Left renal pelvis (tissue), 4 donors: ENCODE results near the gene ABLIM2. TPM values are rescaled to one million over a fixed set of nuclear protein-coding genes. Genes with fewer than 3 reads are reported as not detected.

Experiments used
- DNase-seq, 4 donors: peaks; one replicate each; pipeline ENCODE4 v3.0.0-alpha.2; 2013; ENCODE audit warnings: low read depth in 4 of 4, low spot score in 3 of 4
- polyA plus RNA-seq, 4 donors: library from polyadenylated mRNA; unstranded; fragments of 120-200 nt; gene quantifications; one replicate each; pipeline ENCODE4 v1.2.1, GENCODE V29; 2013; ENCODE audit not compliant: insufficient read length in 4 of 4

ABLIM2 gene
- polyA plus RNA-seq, 4 donors = 1.8 to 7.0 (median 6.1) TPM

DNA sequence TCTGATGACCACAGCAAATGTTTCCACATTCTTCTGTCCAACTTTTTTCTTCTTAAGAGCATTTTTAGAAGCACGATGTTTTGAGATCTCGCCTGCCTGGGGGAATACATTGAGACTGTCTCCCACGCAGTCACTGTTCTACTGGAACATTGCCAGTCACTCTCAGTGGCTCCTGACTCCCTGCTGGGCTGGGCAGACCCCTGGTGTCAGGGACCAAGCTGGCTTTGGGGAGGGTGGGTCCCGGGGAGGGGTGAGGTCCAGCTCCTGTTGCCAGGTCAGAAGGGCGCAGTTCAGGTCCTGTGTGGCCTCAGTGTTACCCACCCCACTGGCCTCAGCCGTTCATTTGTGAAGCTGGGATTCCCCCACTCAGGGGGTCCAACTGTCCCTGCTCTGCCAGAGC is 18.9 kb upstream of the ABLIM2 start:
- no peak for DNase-seq

DNA sequence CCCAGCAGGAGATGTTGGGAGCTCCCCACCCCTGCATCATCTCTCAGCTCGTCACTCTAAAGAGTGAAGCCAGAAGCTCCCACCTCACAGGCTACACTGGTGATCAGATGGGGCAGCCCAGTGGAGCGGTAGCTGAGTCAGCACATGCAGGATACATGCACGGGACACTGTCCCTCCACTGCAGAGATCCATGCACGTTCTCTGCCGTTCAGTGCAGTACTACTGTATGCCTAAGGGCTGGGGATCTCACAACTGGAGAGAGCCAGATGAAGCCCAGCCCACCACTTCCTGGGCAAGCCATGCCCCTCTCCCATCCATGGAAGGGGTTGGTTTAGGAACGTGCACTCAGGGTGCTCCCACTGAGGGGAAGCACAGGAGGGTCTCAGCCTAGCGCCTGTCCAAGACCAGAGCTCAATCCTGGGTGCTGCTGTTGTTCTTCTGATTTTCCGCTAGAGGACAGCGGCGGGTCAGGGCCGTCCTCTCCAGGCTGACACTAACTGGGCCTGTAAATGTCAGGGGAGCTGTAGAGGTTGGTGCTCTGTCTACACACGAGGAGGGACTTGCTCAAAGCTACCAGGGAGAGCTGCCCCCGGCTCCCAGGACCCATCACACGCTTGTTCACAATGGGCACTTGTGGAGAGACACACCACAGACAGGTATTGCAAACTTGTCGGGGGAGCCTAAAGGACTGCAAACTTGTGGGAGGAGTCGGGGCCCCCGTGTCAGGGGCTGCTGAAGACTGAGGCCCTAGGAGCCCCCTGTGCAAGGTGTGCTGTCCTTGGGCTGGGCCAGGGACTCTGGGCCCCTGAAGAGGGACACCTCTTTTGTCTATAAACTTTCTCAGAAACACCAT is 18.2 kb upstream of the ABLIM2 start:
- DNase-seq = no peak

DNA sequence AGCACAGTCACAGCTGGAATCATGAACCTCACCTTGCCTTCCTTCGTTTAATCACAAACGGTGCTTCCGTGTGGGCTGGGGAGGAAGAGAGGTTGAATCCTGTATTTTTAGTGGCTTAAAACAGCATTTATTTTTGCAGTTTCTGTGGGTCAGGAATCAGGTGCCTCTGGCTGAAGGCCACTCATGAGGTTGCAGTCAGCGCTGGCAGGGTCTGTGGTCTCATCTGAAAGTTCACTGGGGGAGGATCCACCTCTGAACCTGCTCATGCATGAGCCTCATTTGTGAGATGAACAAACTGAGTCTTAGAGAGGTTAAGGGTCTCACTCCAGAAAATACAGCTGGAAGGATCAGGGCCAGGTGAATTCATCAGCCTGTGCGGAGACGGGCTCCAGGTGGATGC is 17.1 kb upstream of the ABLIM2 start:
- no peak for DNase-seq

DNA sequence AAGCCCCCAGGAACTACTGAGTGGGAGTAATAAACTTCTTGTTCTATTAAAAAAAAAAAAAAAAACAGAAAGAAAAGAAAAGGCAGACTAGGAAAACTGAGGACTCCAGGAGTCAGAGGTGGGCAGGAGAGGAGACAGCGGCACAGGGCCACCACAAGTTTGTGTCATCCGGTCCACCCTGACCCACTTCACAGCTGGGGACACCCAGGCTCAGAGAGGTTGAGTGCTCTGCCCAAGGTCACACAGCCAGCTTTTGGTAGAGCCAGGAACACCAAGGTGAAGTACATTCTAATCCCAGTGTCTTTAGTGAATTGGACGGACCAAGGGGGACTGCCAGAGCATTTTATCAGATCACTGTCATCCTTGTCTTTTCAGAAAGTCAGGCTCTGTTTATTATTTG is 16.4 kb upstream of the ABLIM2 start:
- no peak for DNase-seq

DNA sequence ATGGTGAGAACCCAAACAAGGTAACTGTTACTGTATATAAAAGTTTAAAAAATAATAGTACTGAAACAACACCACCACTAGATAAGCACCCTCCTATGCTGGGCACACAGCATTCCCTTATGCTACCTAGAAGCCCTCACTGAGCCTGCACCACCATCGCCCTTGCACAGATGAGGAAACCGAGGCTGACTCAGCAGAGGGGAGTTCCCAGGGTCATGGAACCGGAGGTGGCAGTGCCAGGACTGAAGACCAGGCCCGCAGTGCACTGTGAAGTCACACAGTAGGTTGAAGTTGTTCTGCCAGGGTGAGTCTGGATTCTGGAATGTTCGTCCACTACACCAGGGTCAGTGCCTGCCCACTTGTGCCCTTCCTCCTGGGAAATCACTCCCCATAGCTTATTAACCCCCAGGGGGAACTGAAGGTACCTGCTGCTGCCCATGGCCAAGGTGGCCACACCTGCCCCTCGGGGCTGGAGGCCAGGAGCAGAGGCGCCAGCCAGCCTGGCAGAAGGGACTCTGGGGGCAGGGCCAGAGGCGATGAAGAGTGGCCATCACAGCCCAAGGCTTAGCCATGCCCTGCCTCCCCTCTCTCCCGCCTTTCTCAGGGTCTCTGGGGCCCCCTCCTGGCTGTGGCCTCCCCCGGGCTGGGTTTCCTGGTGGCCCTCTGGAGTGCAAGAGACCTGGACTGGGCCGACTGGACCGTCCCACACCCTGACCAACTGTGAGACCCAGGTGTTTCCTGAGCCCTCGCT is 15.1 kb upstream of the ABLIM2 start:
- no peak for DNase-seq

DNA sequence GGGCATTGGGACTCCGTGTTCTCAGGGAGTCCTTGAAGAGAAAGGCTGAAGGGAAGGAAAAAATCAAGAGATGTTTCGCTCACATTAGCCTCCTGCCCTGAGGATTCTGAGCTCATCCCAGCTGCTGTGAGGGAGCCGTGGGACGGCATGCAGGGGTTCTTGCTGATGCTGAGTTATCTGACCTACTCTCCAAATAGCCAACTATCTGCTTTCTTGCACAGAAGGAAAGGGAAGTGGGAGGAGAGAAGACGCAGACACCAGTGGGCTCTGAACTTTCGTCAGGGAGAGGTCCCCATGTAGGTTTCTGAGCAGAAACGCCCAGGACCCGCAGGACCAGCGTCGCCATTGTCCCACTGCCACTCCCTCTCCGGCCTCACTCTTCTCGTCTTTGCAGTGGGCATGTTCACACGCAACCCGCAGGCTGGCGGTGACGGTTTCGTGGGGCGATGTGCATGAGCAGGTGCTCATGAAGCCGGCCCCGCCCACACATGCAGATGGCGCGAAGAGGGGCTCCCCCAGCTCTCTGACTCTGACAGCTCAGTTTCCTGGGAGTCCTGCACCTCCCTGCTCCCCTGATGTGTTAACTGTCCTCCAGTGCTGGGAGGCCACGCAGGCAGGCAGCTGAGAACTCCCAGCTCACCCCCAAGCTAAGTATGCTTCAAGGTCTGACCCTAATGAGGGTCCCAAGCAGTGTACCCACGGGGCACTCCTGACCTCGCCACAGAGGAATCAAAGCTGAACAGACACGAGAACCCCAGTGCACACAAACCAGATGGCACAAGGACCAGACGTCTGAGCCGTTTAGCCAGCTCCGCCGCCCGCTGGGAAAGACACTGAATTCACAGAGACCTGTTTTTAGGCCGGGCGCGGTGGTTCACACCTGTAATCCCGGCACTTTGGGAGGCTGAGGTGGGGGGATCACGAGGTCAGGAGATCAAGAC is 13.6 kb upstream of the ABLIM2 start:
- no peak for DNase-seq

DNA sequence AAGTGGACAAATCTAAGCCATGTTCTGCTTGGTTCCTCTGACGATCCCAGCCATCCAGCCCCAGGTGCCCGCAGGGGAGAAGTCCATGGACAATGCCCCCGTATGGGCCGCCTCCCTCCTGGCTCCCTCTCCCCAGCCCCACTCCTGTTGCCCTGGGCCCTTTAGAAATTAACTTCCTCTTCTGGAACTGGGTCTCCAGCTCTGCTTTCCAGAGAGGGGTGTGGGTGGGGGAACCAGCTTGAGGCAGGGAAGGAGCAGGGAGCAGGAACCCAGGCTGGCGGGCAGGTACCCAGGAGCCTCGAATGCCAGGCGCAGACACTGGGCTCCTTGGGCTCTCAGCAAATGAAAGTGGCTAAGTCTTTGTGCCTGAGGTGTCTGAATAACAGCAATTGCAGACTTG is 12.7 kb upstream of the ABLIM2 start:
- DNase-seq = no peak

DNA sequence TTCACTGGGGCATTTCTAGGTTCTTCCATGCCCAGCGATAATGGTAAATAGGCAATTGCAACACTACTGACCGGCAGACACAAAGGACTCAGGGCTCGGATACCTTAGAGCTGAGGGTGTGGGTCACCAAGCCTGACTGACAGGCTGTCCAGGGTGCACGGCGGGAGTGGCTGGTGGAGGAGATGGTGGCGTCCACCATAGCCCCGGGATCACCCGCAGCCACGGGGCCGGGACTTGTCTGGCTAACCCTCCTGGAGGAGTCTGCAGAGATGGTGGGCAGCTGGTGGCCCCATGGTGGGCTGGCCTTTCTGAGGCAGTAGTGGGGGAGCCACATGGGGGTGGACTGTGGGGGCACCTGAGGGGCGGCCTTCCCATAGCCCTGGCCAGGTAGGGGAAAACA is 11.7 kb upstream of the ABLIM2 start:
- no peak for DNase-seq

DNA sequence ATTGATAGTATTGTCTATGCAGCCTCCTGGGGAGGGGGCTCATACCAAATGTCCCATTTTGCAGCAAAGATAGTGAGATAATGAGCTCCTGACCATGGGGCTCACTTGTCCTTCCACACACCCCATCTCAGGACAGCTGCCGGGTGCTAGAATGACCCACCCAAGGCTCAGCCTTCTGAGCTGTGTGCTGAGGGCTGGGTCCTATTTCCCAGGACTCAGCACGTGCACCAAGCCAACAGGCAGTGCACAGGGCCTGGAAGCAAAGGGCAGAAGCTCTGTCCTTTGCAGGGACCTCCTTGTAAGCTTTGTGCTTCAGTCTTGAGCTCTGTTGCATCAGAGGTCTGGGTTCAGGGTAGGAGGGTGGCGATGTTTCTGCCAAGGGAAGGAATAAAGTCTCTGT is 11.2 kb upstream of the ABLIM2 start:
- DNase-seq = no peak

DNA sequence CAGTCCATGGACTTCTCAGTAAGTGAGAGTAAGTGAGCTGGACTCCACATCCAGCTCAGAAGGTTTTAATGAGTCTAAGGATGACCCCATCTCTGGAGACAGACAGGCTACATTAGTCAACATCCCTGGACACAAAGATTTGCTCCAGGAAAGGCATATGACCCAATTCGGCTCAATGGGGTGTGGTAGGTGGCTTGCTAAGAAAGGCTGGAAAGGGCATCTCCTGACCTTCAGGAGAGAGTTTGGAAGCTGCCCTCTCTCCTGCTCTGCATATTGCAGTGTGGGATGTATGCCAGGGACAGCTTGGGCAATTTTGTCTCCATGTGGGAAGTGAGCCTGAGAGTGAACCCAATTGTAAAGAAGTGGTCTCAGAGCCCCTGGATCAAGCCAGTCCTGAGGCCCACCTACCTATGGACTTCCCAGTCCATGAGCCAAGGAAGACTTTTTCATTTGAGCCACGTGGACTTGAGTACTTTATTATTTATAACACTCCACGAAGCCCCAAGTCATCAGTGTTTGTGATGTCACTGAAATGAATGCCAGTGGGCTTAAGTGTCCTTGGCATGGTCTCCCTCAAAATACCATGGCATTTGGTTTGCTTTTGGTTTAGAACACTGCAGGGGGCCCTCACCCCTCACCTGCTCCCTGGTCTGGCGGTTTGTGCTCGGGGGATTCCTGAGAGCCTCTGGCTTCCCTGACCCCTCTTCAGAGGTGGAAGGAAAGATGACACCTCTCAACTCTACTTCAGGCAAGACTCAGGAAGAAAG is 10.4 kb upstream of the ABLIM2 start:
- no peak for DNase-seq

DNA sequence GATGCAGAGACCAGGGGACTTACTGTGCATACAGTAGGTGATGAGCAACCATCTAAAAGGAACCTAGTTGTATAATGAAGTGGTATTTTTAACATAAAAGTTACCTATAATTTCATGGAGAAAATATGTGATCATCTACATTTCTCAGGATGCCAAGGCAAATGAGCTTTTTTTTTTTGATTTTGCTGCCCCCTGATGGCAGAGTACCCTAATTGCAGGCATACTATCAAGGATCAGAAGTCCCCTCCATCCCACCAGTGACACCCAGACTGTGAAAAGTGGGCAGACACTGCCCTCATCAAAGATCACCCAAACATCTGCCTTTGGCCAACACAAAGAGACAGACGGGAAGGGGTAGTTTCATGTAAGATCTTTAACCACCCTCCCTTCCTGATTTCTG is 9.6 kb upstream of the ABLIM2 start:
- DNase-seq = no peak

DNA sequence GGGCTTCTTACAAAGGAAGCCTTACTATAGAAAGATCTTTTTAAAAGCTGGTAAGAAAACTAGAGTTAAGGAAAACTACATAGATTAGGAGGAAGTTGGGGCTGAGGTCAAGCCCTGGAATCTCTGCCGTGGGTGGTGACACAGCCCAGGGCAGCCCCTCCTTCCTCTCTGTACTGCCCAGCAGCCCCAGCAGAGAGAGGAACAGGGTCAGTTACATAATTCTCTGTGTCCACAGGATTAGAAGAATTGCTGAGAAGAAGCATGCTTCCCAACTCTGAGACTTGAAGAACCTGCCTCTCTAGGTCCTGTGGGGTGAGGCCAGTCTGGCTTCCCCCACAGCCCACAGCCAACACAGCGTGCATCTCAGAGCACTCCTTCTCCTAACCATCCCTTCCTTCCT is 9.2 kb upstream of the ABLIM2 start:
- no peak for DNase-seq

DNA sequence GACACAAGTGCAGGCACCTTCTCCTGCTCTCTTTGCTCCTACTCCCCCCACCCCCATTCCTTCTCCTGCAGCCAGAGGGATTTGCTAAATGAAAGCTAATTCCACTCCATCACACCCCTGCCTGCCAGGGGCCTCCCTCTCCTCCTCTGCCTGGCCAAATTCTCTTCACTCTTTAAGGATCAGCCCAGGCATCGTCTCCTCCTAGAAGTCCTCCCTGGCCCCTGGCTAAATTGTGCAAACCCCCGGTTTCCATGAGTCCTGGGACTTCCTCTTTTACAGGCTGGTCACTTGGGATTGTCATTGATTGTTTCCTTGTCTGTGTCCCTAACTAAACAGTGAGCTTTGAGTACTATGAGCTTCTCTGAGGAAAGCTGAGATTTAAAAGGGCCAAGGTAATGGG is 8.7 kb upstream of the ABLIM2 start:
- DNase-seq = no peak

DNA sequence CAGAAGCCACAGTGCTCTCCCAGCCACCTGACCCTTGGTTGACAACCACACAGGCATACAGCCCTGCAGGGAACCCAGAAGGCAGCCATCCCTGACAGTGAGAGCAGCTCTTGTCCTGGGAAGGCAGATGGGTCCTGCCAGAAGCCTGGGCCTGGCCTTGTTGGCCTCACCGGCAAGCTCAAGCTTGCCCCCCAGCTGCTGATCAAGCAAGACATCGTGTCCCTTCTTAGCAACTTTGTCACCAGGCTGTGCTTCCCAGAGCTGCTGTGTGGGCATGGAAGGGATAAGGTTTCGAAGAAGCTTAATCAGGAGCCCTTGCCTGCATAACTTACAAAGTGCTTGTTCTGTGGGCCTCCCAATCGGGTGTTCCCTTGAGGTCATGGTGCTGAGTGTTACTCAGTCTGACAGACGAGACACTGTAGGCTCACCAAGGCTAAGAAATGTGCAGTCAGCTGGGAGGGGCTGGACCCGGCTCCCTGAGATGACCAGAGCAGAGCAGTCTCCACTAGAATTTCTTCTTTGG is 6.8 kb upstream of the ABLIM2 start:
- DNase-seq = no peak

DNA sequence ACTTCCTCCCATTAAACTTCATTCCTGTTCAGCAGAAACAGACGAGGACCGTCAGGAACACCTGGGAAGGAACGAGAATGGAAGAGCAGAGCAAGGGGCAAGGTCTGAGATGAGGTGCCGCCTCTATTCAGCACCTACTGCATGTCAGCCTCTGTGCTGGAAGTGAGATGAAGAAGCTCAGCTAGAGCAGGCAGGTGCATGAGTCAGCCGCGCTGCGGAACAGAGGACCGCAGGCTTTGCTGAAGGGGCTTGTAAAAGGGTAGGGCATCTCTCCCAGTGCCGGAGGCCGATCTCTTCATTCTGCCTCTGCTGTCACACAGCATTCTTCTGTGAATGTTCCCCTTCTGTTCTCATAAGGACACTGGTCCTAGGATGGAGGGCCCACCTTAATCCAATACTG is 6.1 kb upstream of the ABLIM2 start:
- no peak for DNase-seq

DNA sequence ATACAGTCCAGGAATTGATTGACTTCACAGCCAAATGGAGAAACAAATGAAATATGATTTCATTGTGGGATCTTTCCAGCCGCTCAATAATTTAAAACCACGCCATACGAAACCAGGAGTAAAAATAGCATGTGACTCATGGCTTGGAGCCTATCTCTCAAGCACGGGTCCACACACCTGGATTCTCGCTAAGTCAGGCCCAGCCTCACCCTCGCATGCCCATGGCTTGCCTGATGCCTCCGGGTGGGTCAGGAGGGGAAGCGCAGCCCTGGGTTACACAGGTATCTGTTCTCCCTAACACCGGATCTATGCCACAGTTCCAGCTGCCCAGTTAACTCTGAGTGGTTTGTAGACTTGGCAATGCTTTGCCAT is 5.6 kb upstream of the ABLIM2 start:
- DNase-seq = no peak

DNA sequence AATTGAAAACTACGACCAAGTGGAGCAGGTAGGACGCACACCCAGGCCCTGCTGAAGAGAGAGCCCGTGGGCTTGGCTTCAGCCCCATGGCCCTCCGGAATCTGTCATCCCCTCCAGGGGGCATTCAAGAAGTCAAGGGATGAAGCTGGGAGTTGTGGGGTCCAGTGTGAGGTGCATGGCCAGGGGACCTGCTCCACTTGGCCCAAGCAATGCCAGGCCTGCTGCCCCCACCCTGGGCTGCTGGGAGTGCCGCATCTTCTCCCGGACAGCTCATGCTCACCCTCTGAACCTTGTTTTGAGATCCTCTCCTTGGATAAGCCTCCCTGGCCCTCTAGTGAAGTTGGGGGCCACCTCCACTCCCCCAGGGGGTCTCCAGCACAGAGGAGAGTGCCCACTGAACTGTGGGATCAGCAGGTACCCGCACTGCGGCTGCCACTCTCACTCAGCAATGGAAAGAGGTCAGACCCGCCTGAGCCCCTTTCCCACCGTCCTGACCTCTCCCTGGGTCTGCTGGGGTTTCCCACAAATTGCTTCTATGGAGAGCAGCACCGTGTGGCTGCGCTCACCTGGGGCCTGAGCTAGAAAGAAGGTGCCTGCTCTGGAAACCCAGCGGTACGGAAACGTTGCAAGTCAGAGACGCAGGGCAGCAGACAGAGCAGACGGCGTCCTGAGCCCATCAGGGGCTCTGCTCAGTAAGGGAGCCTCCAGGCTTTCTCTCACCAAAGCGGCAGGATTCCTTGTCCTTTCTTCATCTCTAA is 5.0 kb upstream of the ABLIM2 start:
- no peak for DNase-seq

DNA sequence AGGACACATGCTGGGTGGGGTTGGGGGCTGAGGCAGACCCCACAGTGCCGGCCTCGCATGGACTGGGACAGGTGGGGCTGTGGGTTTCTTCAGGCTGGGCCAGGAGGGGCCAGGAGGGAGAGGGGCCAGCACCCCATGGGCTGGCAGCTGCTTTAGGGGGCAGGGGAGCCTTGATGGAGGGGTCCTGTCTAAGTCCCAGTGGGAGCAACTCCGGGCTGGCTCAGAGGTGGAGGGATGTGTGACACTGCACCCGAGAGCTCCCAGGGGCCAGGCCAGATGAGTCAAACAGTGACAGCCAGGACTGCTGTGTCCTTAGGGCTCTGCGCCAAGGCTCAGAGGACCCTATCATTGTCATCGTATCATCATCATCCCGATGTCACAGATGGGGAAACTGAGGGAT is 4.4 kb upstream of the ABLIM2 start:
- DNase-seq = no peak

DNA sequence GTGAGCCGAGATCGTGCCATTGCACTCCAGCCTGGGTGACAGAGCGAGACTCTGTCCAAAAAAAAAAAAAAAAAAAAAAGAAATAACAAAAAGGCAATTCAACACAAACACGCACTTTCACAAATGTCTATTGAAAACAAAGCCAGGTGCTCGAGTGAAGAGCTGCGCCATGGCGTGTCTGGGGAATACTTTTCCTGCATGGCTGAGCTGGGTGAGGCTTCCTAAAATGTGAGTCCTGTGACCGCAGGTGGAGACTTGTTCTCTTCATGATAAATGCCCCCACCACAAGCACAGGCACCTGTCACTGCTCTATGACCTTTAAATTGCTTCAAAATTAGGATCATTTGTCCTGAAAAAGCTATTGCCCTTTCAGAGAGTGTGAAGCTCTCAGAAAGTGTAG is 4.0 kb upstream of the ABLIM2 start:
- DNase-seq = no peak
